HG03097 (cell line): ENCODE results near the gene EFCC1.

Source experiments
- ATAC-seq: cut with Tn5 transposase; IDR thresholded peaks from one replicate; pipeline ENCODE4 v1.9.1; 2021; ENCODE audit not compliant: unreplicated experiment, low FRiP score

EFCC1 gene

DNA sequence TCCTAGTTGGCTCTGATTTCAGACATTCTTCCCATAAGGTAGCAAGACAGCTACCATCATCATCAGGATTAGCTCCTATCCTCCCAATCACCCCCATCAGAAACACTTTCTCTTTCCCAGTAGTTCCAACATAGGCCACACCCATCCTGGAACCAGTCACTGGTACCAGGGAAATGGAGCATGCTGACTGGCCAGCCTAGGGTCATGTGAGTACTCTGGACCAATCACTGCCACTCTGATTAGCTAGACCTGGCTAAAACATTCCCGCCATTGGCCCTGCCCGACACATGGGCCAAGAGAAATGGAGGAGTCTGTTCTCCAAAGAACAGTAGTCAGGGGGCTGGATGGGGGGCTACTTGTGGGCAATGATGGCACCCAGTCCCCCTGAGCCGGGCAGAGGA lies 12.4 kb downstream of the EFCC1 start:
- no peak for ATAC-seq

DNA sequence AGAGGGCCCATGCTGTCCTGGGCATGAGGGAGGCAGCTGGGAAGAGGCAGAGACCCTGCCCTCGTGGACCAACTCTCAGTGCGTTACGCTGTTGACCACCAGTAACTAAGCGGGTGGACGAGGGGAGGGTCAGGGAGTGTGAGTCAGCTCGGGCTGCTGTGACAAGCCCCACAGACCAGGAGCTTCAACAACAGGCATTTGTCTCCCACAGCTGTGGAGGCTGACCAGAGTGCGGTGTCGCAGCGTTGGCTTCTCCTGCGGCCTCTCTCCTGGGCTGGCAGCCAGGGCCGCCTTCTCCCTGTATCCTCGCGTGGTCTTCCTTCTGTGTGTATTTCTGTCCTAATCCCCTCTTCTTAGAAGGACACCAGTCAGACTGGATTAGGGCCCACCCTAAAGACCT lies 13.0 kb downstream of the EFCC1 start:
- no peak for ATAC-seq

DNA sequence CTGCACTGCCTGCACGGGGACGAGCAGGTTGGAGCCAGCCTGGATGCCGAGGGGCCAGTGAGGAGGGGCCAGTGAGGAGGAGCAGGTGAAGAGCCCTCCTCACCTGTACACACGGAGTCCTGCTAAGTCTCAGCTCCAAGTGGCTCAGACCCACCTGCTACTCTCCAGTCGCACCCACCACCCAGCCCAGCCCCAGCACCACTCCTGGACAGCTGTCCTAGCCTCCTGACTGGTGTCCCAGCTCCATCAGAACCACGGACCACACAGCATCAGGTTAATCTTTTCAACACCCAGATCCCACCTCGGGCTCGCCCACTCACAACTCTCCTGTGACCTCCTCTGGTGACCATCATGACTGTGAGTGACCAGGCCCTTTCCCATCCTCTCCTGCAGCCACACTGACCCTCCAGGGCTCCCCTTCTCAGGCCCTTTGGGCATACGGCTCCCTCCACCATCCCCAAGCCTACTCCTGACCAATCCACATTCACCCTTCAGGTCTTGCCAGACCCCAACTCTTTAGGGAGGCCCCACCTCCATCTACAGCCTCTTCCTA lies 13.8 kb downstream of the EFCC1 start:
- ATAC-seq: no peak

GRCh38 chr3:129015388-129016105 lies 14.4 kb downstream of the EFCC1 start:
- ATAC-seq: no peak

DNA sequence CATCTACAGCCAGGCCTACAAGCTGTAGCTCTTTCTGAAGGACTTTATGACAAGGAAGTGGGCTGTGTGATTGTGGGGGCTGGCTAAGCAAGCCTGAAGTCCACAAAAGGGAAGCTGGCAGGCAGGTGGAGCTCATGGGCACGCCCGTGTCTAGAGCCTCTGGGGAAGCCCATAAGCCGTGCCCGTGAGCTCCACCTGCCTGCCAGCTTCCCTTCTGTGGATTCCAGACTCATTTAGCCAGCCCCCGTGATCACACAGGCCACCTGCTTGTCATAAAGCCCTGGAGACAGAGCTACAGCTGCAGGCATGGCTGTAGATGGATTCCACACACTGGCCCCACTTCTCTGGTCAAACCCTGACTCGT lies 15.2 kb downstream of the EFCC1 start:
- peak; percentile 51 for ATAC-seq

DNA sequence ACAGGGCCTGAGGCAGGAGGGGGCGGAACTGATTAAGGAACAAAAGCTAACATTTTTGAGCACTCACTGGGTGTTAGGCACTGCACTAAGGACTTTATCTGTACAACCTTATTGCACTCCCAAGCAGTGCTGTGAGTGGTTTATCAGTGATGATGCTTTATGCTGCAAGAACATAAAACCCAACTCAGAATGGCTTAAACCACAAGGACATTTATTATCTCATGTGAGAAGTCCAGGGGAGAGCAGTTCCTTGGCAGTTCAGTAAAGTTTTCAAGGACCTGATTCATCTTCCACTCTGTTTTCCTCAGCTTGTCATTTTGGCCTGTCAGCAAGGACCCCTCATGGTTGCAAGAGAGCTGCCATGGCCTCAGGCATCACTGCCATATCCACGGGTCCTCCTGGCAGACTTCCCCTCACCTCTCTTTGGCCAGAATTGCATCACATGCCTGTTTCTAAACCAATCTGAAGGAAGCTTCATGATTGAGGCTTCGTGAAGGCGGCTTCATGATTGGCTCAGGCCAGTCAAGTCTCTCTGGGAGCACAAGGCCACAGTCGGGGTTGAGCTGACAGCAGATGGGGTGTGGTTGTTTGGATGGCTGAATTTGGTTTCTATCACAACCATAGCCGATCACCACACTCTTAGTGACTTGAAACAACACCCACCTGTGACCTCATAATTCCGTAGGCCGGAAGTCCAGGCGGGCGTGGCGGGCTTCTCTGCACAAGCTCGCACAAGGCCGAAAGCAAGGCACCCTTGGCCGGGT lies 15.8 kb downstream of the EFCC1 start:
- ATAC-seq: no peak

- ATAC-seq: no peak
Observed at GRCh38 chr3:129017484-129017899, 16.4 kb downstream of the EFCC1 start.

DNA sequence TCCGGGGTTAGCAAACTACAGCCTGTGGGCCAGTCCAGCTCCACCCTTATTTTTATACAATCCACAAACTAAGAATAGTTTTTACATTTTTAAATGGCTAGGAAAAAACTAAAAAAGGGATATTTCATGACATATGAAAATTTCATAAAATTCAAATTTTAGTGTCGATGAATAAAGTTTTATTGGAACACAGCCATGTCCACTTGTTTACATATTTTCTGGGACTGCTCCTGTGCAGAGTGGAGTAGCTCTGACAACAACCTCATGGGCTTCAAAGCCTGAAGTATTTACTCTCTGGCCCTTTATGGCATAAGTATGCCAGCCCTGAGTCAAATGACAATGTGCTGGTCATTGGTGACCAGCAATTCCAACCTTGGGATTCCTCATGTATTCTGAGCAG lies 17.2 kb downstream of the EFCC1 start:
- no peak for ATAC-seq

GRCh38 chr3:129018751-129019150 lies 17.6 kb downstream of the EFCC1 start:
- ATAC-seq: no peak

- no peak for ATAC-seq
Observed at GRCh38 chr3:129019266-129019665, 18.2 kb downstream of the EFCC1 start.

DNA sequence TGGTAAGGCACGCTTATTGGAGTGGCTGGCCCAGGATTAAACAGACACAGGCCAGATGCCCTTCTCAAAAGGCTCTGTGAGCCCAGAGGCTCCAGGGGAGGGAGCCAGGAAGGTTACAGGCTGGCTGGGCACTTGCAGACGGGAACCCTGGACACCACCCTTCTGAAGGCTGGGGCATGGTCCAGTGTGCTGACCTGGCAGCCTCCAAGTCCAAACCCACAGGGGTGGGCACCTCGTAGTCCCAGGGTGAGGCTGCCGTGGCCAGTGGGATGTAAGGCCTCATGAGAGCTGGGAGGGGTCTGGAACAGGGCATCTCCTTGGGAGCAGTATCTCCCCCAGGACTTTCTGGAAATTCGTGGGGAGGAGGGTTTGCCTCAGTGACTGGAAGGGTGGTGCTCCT lies 19.6 kb downstream of the EFCC1 start:
- ATAC-seq: no peak

DNA sequence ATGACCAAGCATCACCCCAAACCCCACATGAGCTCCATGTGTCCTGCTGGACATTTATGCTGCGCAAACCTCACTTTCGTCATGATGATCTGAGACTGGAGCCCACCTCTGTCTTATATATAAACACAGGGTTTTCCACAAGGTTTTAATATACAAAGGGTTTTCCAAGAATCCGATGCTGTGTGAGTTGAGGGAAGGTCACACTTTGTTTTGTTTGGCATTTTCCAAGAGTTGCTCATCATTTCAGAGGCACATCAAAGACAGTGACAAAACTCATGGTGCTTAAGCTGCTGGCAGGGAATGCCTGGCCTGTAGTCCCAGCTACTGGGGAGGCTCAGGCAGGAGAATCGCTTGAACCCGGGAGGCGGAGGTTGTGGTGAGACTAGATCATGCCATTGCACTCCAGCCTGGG lies 20.0 kb downstream of the EFCC1 start:
- no peak for ATAC-seq

- no peak for ATAC-seq
Observed at GRCh38 chr3:129022114-129023007, 21.3 kb downstream of the EFCC1 start.

- no peak for ATAC-seq
Observed at GRCh38 chr3:129023008-129023358, 21.9 kb downstream of the EFCC1 start.

DNA sequence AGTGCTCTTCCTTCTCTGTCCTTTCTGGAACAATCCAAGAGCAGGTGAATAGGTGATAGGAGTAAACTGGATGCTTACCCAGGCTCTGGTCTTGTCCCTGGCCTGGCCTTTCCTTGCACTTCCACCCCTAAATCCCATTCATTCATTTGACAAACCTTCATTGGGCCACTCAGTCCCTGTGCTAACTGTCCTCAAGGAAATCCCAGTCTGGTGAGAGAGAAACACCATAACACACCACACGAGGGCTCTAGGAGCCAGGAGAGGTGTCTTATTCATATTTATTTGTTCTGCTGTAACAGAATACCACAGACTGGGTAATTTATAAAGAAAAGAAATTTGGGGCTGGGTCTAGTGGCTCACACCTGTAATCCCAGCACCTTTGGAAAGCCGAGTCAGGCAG lies 22.8 kb downstream of the EFCC1 start:
- no peak for ATAC-seq

DNA sequence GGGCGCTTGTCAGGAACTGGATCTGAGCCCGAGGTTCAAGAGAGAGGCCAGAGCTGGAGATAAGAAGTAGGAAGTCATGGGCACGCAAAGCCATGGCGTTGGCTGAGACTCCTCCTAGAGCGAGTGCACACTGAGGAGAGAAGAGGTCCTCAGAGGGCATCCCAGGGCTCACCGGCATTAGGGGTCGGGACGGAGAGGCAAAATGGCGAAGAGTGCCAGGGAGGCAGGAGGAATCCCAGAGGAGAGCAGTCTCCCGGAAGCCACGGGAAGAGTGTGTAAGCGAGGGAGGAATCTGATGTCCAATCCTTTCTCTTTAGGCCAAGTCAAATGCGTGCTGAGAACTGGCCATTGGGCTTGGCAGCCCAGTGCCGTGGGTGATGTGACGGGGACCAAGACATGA lies 24.0 kb downstream of the EFCC1 start:
- ATAC-seq: no peak

DNA sequence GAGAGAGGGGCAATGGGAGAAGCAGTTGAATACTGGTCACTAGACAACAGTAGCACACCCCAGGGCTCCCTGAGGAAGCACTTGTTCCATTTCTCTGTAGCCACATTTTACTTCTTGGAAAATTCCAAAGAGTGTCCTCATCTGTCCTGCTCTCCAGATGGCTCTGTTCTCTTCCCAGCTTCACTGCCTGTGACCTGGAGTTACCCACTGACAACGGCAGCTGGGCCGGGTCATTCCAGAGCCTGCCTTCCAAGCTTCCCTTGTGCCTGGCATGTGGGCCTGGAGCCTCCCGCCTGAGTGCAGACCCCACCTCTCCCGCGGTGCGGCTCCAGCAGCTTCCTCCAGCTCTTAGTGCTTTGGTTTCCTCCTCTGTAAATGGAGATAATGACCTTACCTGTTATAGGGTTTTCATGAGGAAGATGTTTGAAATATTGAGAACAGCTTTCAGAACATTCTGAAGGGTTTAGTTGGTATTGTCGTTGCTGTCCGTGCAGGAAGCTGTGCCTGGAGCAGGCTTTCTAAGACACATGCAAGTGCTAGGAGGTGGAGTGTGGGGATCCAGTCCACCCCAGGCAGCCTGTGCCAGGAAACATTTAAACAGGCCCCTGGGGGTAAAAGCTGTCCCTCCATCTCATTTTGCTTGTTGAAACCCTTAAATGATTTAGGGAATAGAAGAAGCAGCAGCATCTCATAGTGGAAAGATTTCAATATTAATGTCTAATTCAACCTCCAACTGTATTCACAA lies 24.8 kb downstream of the EFCC1 start:
- ATAC-seq: no peak

DNA sequence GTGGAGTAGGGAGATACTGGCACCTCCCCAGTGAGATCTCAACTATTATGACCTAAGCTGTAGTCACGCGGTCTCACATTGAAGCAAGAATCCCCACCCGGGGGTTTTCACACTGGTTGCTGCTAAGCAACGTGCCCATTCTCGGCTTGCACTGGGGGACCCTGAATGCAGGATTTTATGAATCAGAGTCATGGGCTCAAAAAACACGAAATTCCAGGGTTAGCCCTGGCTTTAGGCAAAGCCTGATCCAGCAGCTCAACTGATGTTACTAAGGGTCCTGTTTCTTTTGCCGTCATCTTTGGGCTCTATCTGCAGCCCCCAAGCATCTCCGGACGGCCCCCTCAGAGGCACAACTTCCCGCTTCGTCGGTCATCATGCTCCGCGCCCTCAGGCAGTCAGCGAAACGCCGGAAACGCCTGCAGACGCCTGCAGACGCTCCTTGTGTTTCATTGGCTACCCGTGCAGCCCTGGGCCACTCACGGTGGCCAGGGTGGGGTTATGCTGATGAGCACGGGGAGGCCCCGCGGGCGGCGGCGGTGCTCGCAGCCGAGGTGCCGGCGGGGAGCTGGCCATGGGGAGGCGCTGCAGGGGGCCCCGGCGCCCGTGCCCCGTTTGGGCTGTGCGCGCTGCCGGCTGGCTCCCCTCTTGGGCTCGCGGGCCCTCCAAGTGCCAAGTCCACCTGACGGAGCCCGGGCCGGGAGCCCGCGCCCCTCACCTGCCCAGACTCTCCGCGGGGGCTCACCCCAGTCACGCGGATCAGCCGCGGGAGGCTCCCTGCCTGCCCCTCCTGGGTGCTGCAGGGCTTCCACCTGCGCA lies 25.8 kb downstream of the EFCC1 start:
- ATAC-seq: peak; percentile 97

DNA sequence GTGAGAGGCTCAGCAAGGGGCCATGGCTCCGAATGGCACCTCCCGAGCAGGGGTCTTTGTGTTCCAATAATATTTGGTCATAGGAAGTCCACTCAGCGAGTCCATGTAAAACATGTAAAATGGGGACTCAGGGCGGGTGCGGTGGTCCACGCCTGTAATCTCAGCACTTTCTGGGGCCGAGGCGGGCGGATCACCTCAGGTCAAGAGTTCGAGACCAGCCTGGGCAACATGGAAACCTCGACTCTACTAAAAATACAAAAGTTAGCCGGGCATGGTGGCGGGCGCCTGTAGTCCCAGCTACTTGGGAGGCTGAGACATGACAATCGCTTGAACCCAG lies 26.4 kb downstream of the EFCC1 start:
- ATAC-seq: no peak

GRCh38 chr3:129028866-129029265 lies 27.8 kb downstream of the EFCC1 start:
- no peak for ATAC-seq
